ENCODE data around the gene CXorf49.
"Not testable (repeated sequence)": the region's sequence is repeated elsewhere in the genome, so short reads cannot be mapped to it uniquely, and the experiment has no call there.

DNA sequence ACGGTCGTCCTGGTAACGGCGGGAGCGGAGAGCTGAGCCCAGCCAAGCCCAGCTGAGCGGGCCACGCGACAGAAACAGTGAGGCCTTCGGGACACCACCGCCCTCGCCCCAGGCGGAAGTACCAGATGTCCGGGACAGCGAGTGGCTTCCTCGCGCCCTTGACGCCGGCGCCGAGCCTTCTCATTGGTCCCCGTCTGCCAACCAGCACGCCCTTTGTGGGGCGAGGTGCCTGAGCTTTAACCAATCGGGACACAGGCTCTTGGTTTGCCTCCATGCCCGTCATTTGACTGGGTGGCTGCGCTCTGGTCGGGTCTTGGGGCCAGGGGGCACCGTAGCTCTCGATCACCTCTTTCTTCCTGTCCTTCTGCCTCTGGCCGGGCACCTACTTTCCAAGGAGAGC is at the start of gene CXorf49:
- not testable (repeated sequence) for TF ChIP-seq GATA3, GATA2 (IDR thresholded peaks at IDR 0.05; ENCODE audit: low read depth, low read length)
